HG02798 (cell line): ENCODE results near the gene ESPNL.
"Not testable (repeated sequence)": the region's sequence is repeated elsewhere in the genome, so short reads cannot be mapped to it uniquely, and the experiment has no call there.

Experiments
- ATAC-seq: cut with Tn5 transposase; IDR thresholded peaks from one replicate; pipeline ENCODE4 v1.9.1; 2021; ENCODE audit warnings: mild to moderate bottlenecking; ENCODE audit not compliant: unreplicated experiment, poor library complexity

The ESPNL gene

GRCh38 chr2:238100049-238100820, at the start of gene ESPNL:
Gene ESPNL (plus strand): TSS chr2:238100340. CDS start chr2:238100420, 80 bp downstream.
- no peak for ATAC-seq

GRCh38 chr2:238053191-238053776, 46.9 kb upstream of the ESPNL start:
- ATAC-seq, result no peak

- no peak for ATAC-seq
Measured at GRCh38 chr2:238055841-238056240, 44.3 kb upstream of the ESPNL start.

- ATAC-seq, result not testable (repeated sequence)
Measured at GRCh38 chr2:238057696-238058575, 42.2 kb upstream of the ESPNL start.

GRCh38 chr2:238059505-238059904, 40.6 kb upstream of the ESPNL start:
- ATAC-seq, result no peak

- no peak for ATAC-seq
Measured at GRCh38 chr2:238060096-238060541, 40.0 kb upstream of the ESPNL start.

GRCh38 chr2:238060542-238061314, 39.4 kb upstream of the ESPNL start, which contains the start of gene SCLY:
Gene SCLY (plus strand): TSS chr2:238061001. CDS start chr2:238061055, 54 bp downstream.
- ATAC-seq, result peak; percentile 98

- no peak for ATAC-seq
Measured at GRCh38 chr2:238061315-238062202, 38.6 kb upstream of the ESPNL start.

- ATAC-seq, result no peak
Measured at GRCh38 chr2:238063414-238064189, 36.5 kb upstream of the ESPNL start.

- no peak for ATAC-seq
Measured at GRCh38 chr2:238064376-238064775, 35.8 kb upstream of the ESPNL start.

GRCh38 chr2:238065071-238065846, 34.9 kb upstream of the ESPNL start:
- no peak for ATAC-seq

- no peak for ATAC-seq
Measured at GRCh38 chr2:238066218-238066617, 33.9 kb upstream of the ESPNL start.

- ATAC-seq, result not testable (repeated sequence)
Measured at GRCh38 chr2:238066718-238067117, 33.4 kb upstream of the ESPNL start.

- no peak for ATAC-seq
Measured at GRCh38 chr2:238067939-238068338, 32.2 kb upstream of the ESPNL start.

- no peak for ATAC-seq
Measured at GRCh38 chr2:238069021-238069709, 31.0 kb upstream of the ESPNL start.

- ATAC-seq, result no peak
Measured at GRCh38 chr2:238069877-238070276, 30.3 kb upstream of the ESPNL start.

- ATAC-seq, result no peak
Measured at GRCh38 chr2:238075397-238075796, 24.7 kb upstream of the ESPNL start.
